Fibroblast of gingiva (primary cell): Measurements from ENCODE around the gene ZNF608.
A peak's percentile ranks its signal among the peaks of the same experiment; 100 is the strongest.

Experiments
- DNase-seq: peaks from one replicate; pipeline ENCODE4 v3.0.0-alpha.2; 2011; ENCODE audit warnings: low read depth

Gene ZNF608

GRCh38 chr5:124752854-124753720, 6.6 kb upstream of the ZNF608 start:
- DNase-seq = no peak

- no peak for DNase-seq
These were observed 4.6 kb upstream of the ZNF608 start for GRCh38 chr5:124751031-124751430.

GRCh38 chr5:124748687-124749594, 2.5 kb upstream of the ZNF608 start:
- peak; percentile 85 for DNase-seq

GRCh38 chr5:124747791-124748686, 1.6 kb upstream of the ZNF608 start:
- DNase-seq = peak; percentile 31

- peak; percentile 98 for DNase-seq
These were observed 714 bp upstream of the ZNF608 start for GRCh38 chr5:124746916-124747790.

- no peak for DNase-seq
These were observed 1.2 kb downstream of the ZNF608 start for GRCh38 chr5:124745007-124745927.

- DNase-seq = peak; percentile 60
These were observed 2.1 kb downstream of the ZNF608 start for GRCh38 chr5:124744170-124744971.

- no peak for DNase-seq
These were observed 2.8 kb downstream of the ZNF608 start for GRCh38 chr5:124743602-124744169.

GRCh38 chr5:124742983-124743601, 3.3 kb downstream of the ZNF608 start:
- DNase-seq = peak; percentile 63

- no peak for DNase-seq
These were observed 3.9 kb downstream of the ZNF608 start for GRCh38 chr5:124742521-124742920.

- DNase-seq = peak; percentile 85
These were observed 4.5 kb downstream of the ZNF608 start for GRCh38 chr5:124741711-124742496.

- peak; percentile 83 for DNase-seq
These were observed 5.4 kb downstream of the ZNF608 start for GRCh38 chr5:124740991-124741583.

- DNase-seq = no peak
These were observed 6.4 kb downstream of the ZNF608 start for GRCh38 chr5:124740071-124740470.

GRCh38 chr5:124739634-124740025, 6.8 kb downstream of the ZNF608 start:
- no peak for DNase-seq

GRCh38 chr5:124738681-124739633, 7.5 kb downstream of the ZNF608 start:
- no peak for DNase-seq

- DNase-seq = no peak
These were observed 8.8 kb downstream of the ZNF608 start for GRCh38 chr5:124737651-124738050.
